Activated B cell treated with CpG ODN at 0.5 μM for 24 hours (primary cell): ENCODE measurements around the gene NOP53. TPM values are rescaled to one million over a fixed set of nuclear protein-coding genes. Genes with fewer than 3 reads are reported as not detected.

Experiments
- ATAC-seq: fragments of 200-7000 bp; cut with Tn5 transposase; one replicate; pipeline ENCODE4 v1.10.0; 2021; ENCODE audit warnings: low read depth, mild to moderate bottlenecking, moderate library complexity
- CTCF ChIA-PET: fragments of 350-600 bp; sonication (Branson Sonifier 250); formaldehyde crosslinking; loops from one replicate; lab custom pipeline; 2021; ENCODE audit warnings: antibody characterized with exemption; lab: Charles Lee
- POLR2A ChIA-PET: fragments of 350-600 bp; sonication (Branson Sonifier 250); formaldehyde crosslinking; loops from one replicate; lab custom pipeline; 2021; ENCODE audit warnings: antibody characterized with exemption; lab: Charles Lee
- DNase-seq: peaks from one replicate; pipeline ENCODE4 v3.0.0; 2022
- H3K27ac Mint-ChIP-seq: one replicate; pipeline ENCODE4 v1.8.0; 2020; ENCODE audit warnings: mixed read lengths
- H3K27me3 Mint-ChIP-seq: one replicate; pipeline ENCODE4 v1.8.0; 2021; ENCODE audit warnings: mixed read lengths
- H3K36me3 Mint-ChIP-seq: one replicate; pipeline ENCODE4 v1.8.0; 2021; ENCODE audit warnings: low read depth, mixed read lengths
- H3K4me1 Mint-ChIP-seq: one replicate; pipeline ENCODE4 v1.8.0; 2021; ENCODE audit warnings: mixed read lengths
- H3K4me3 Mint-ChIP-seq: one replicate; pipeline ENCODE4 v1.8.0; 2020; ENCODE audit warnings: mild to moderate bottlenecking, mixed read lengths
- H3K9me3 Mint-ChIP-seq: one replicate; pipeline ENCODE4 v1.8.0; 2020; ENCODE audit warnings: mixed read lengths
- intact Hi-C: fragments of 100-400 bp; cut with micrococcal nuclease; formaldehyde crosslinking; loops from one replicate; pipeline ENCODE4 v1.15.1; 2024
- total RNA-seq: library from RNA; stranded (reverse); gene quantifications from 2 replicates; pipeline ENCODE4 v1.2.3, GENCODE V29; 2022
- TF ChIP-seq, protein P1 (sequence below): fragments of 200-600 bp; IDR thresholded peaks from one replicate; pipeline ENCODE4 v1.8.0; 2022; ENCODE audit warnings: antibody characterized with exemption, mild to moderate bottlenecking

The NOP53 gene
- total RNA-seq, 1 donor from 2014 or later = 695 TPM

DNA sequence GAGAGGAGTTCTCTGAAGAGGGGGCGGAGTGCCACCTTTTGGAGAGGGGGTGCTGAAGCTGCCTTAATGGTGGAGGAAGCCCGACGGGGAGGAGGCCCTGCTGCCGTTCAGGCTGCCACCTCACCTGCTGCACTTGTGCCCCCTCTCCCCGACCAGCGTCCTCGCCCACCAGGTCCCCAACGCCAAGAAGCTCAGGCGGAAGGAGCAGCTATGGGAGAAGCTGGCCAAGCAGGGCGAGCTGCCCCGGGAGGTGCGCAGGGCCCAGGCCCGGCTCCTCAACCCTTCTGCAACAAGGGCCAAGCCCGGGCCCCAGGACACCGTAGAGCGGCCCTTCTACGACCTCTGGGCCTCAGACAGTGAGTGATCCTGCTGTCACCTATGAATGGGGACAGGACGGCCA, 5.4 kb downstream of the NOP53 start:
- no peak overlapping the region for H3K4me3 Mint-ChIP-seq
- DNase-seq = no peak
- H3K36me3 Mint-ChIP-seq = peaks cover 76% of the 10 kb centered on the region
- ChIA-PET POLR2A (no interaction called here), CTCF (no interaction called here)
- no peak for ATAC-seq
- no peaks in the 10 kb centered on the region for H3K27me3 Mint-ChIP-seq
- peaks cover 21% of the 10 kb centered on the region for H3K4me1 Mint-ChIP-seq
- TF ChIP-seq, protein P1, sequence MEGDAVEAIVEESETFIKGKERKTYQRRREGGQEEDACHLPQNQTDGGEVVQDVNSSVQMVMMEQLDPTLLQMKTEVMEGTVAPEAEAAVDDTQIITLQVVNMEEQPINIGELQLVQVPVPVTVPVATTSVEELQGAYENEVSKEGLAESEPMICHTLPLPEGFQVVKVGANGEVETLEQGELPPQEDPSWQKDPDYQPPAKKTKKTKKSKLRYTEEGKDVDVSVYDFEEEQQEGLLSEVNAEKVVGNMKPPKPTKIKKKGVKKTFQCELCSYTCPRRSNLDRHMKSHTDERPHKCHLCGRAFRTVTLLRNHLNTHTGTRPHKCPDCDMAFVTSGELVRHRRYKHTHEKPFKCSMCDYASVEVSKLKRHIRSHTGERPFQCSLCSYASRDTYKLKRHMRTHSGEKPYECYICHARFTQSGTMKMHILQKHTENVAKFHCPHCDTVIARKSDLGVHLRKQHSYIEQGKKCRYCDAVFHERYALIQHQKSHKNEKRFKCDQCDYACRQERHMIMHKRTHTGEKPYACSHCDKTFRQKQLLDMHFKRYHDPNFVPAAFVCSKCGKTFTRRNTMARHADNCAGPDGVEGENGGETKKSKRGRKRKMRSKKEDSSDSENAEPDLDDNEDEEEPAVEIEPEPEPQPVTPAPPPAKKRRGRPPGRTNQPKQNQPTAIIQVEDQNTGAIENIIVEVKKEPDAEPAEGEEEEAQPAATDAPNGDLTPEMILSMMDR = no peak
- no peaks in the 10 kb centered on the region for H3K9me3 Mint-ChIP-seq
- H3K27ac Mint-ChIP-seq = no peak overlapping the region
- intact Hi-C loops = no loop called here

DNA sequence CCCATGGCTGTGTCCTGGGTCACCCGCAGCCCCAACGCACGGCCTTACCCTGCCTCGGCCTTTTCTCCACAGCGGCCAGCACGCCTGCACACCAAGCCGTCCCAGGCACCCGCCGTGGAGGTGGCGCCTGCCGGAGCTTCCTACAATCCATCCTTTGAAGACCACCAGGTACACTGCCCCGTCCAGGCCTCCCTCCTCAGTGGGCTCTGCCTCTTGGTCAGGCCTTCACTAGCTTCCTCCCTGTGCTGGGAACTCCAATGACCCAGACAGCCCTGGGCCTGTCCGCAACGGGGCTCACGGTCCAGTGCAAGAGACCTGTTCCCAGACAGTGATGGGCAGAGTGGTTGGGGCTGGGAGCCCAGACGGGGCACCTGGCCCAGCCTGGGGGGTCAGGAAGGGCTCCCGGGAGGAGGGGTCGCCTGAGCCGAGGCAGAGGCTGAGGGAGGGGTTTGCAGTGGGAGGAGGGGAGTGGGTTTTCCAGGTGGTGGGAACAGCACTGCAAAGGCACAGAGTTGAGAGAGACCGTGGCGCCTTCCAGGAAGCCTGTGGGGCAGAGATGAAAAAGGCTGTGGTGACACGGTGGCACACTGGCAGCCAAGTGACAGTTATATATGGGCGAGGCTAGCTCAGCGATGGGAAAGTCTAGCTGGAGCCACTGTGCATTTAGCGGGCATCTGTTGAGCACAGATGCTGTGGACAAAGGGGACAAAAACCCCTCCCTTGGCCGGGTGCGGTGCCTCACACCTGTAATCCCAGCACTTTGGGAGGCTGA, 7.3 kb downstream of the NOP53 start:
- DNase-seq (no peak), ATAC-seq (no peak)
- Mint-ChIP-seq H3K4me3 (no peak overlapping the region), H3K27ac (no peak overlapping the region), H3K36me3 (peaks cover 86% of the 10 kb centered on the region), H3K9me3 (no peaks in the 10 kb centered on the region), H3K27me3 (no peaks in the 10 kb centered on the region), H3K4me1 (peaks cover 15% of the 10 kb centered on the region)
- intact Hi-C loops = no loop called here
- POLR2A ChIA-PET = interaction anchor here (1.4 kb wide), 1 partner anchor 9 kb away, joined by 3 read pairs; no protein-coding TSS in a partner anchor
- TF ChIP-seq, protein P1 = no peak
- CTCF ChIA-PET = no interaction called here

DNA sequence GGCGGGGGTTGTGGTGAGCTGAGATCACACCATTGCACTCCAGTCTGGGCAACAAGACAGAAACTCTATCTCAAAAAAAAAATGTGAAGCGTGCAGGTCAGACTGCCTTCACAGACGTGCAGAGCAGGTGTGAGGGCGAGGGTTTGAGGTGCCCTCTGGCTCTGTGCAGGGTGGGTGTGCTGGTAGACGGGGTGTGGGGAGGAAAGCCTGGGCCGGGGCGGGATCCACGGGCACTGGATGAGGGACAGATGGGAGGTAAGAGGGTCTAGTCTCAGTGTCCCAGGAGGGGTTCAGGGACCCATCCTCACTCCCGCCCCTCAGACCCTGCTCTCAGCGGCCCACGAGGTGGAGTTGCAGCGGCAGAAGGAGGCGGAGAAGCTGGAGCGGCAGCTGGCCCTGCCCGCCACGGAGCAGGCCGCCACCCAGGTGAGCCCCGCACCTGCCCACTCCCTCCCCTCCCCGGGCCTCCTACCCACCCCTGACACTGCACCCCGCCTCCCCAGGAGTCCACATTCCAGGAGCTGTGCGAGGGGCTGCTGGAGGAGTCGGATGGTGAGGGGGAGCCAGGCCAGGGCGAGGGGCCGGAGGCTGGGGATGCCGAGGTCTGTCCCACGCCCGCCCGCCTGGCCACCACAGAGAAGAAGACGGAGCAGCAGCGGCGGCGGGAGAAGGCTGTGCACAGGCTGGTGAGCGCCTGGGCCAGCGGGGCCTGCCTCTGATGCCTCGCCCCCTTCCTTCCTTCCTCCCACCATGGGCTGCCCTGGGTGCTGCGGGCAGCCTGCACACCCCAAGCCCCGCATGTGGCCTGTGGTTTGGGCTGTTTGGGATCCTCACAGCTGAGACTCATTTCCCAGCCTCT, 9.1 kb downstream of the NOP53 start:
- intact Hi-C loops = no loop called here
- peaks cover under 1% of the 10 kb centered on the region for H3K4me1 Mint-ChIP-seq
- ATAC-seq (no peak), DNase-seq (no peak)
- peaks cover 88% of the 10 kb centered on the region for H3K36me3 Mint-ChIP-seq
- peaks cover 3% of the 10 kb centered on the region for H3K9me3 Mint-ChIP-seq
- CTCF ChIA-PET = no interaction called here
- H3K27ac Mint-ChIP-seq = no peak overlapping the region
- no peak overlapping the region for H3K4me3 Mint-ChIP-seq
- POLR2A ChIA-PET = interaction anchor here (0.6 to 3.2 kb wide), 3 partner anchors 9 to 497 kb away, joined by 3 to 12 read pairs (median 5); partner anchors contain the start of gene NOP53
- no peaks in the 10 kb centered on the region for H3K27me3 Mint-ChIP-seq
- TF ChIP-seq, protein P1 = no peak

DNA sequence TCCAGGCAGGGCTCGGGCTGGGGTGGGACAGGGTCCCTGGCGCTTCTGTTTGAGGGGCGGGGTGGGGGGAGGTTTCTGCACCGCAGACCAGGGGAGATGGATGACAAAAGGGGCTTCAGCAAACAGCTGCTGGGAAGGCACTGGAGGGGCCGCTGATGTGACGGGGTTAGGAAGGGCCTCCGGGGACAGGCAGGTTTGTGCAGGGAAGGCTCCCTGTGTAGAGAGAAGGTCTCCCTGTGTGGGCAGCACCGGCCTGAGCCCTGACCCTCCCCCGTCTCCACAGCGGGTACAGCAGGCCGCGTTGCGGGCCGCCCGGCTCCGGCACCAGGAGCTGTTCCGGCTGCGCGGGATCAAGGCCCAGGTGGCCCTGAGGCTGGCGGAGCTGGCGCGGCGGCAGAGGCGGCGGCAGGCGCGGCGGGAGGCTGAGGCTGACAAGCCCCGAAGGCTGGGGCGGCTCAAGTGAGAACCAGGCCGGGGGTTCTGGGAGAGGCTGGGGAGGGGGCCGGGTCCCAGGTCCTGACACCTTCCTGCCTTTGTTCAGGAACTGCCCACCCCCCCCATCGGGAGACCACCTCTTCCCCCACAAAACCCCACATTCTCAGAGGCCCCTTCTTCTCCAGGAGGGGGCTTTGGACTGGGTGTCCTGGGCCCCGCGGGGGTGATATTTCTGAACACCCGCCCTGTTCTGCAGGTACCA, 9.9 kb downstream of the NOP53 start:
- peaks cover 3% of the 10 kb centered on the region for H3K9me3 Mint-ChIP-seq
- POLR2A ChIA-PET = interaction anchor here (0.6 to 3.2 kb wide), 2 partner anchors 10 to 27 kb away, joined by 5 to 12 read pairs; partner anchors contain the start of gene NOP53
- ATAC-seq (no peak), DNase-seq (no peak)
- H3K4me1 Mint-ChIP-seq = no peaks in the 10 kb centered on the region
- no peaks in the 10 kb centered on the region for H3K27me3 Mint-ChIP-seq
- TF ChIP-seq, protein P1 = no peak
- H3K27ac Mint-ChIP-seq = no peak overlapping the region
- intact Hi-C loops = no loop called here
- H3K36me3 Mint-ChIP-seq = peaks cover 81% of the 10 kb centered on the region
- H3K4me3 Mint-ChIP-seq = no peak overlapping the region
- CTCF ChIA-PET = no interaction called here
